HepG2 (cell line): ENCODE measurements around the gene PIM1. TPM values are rescaled to one million over a fixed set of nuclear protein-coding genes. Genes with fewer than 3 reads are reported as not detected.

ENCODE experiments used
- BORCS8-MEF2B ChIP-seq: sonication (generic); formaldehyde crosslinking; IDR thresholded peaks from 2 replicates; pipeline ENCODE4 v1.8.0; 2022; ENCODE audit warnings: mild to moderate bottlenecking, missing genetic modification reagents
- EED ChIP-seq: sonication (generic); formaldehyde crosslinking; IDR thresholded peaks from 2 replicates; pipeline ENCODE4 v1.5.0; 2020; ENCODE audit warnings: mild to moderate bottlenecking, missing genetic modification reagents
- HNRNPL ChIP-seq: fragments of 200-400 bp; formaldehyde crosslinking; IDR thresholded peaks from 2 replicates; pipeline ENCODE4 v1.6.1; 2017; ENCODE audit warnings: mild to moderate bottlenecking, low read depth, low read length
- HOXA5 ChIP-seq: sonication (generic); formaldehyde crosslinking; IDR thresholded peaks from 2 replicates; pipeline ENCODE4 v1.4.0; 2020; ENCODE audit warnings: missing genetic modification reagents
- KDM4B ChIP-seq: sonication (generic); formaldehyde crosslinking; IDR thresholded peaks from 2 replicates; pipeline ENCODE4 v1.4.0; 2020; ENCODE audit warnings: missing genetic modification reagents
- POLR2A ChIP-seq, 2 experiments: IDR thresholded peaks; 2 replicates each; pipeline ENCODE4 v1.6.1; 2011; ENCODE audit warnings: low read depth in 2 of 2, low read length in 2 of 2, mild to moderate bottlenecking in 1 of 2, moderate library complexity in 1 of 2; ENCODE audit not compliant: insufficient read depth in 1 of 2
- SMAD9 ChIP-seq: sonication (generic); formaldehyde crosslinking; IDR thresholded peaks from 2 replicates; pipeline ENCODE4 v1.5.1; 2020; ENCODE audit warnings: mild to moderate bottlenecking, missing genetic modification reagents
- SNAI1 ChIP-seq: sonication (generic); formaldehyde crosslinking; IDR thresholded peaks from 2 replicates; pipeline ENCODE4 v1.5.0; 2020; ENCODE audit warnings: mild to moderate bottlenecking, missing genetic modification reagents, borderline replicate concordance
- TAF1 ChIP-seq: sonication (generic); formaldehyde crosslinking; IDR thresholded peaks from 2 replicates; pipeline ENCODE4 v1.4.0; 2020; ENCODE audit warnings: missing genetic modification reagents
- ZNF235 ChIP-seq: sonication (generic); formaldehyde crosslinking; IDR thresholded peaks from 2 replicates; pipeline ENCODE4 v1.8.1; 2023; ENCODE audit warnings: mild to moderate bottlenecking, missing genetic modification reagents, borderline replicate concordance
- ZNF572 ChIP-seq: sonication (generic); formaldehyde crosslinking; IDR thresholded peaks from 2 replicates; pipeline ENCODE4 v1.5.1; 2020; ENCODE audit warnings: mild to moderate bottlenecking, missing genetic modification reagents
- ZNF660 ChIP-seq: sonication (generic); formaldehyde crosslinking; IDR thresholded peaks from 2 replicates; pipeline ENCODE4 v1.5.1; 2020; ENCODE audit warnings: mild to moderate bottlenecking, low read depth, missing genetic modification reagents, borderline replicate concordance
- polyA plus RNA-seq, 8 experiments: library from polyadenylated mRNA; depleted of rRNA in 3 of 8; stranded (reverse) in 7 of 8; unstranded in 1 of 8; fragments of >200 nt; fragmentation: Illumina TruSeq in 4 of 8; extraction: Trizol in 4 of 8; gene quantifications; 2 replicates each; pipeline versions ENCODE4 v1.2.1 to v1.2.3, GENCODE V29; 2011 to 2016; ENCODE audit warnings: low read depth in 4 of 8, missing spikeins in 1 of 8, mixed read lengths in 1 of 8; ENCODE audit not compliant: insufficient read depth in 1 of 8
- total RNA-seq, 5 experiments: library from RNA; depleted of rRNA; stranded (reverse); fragments of >200 nt; fragmentation: Illumina TruSeq; extraction: Trizol; gene quantifications; 2 replicates each; pipeline ENCODE4 v1.2.3, GENCODE V29; 2016; ENCODE audit warnings: low read depth in 1 of 5
- TF ChIP-seq, protein P1 (sequence below): sonication (generic); formaldehyde crosslinking; IDR thresholded peaks from 2 replicates; pipeline ENCODE4 v1.9.0; 2021; ENCODE audit warnings: missing genetic modification reagents, borderline replicate concordance
- TF ChIP-seq, protein P2 (sequence below): sonication (generic); formaldehyde crosslinking; IDR thresholded peaks from 2 replicates; pipeline ENCODE4 v1.4.0; 2020; ENCODE audit warnings: missing genetic modification reagents
- TF ChIP-seq, protein P3 (sequence below): sonication (generic); formaldehyde crosslinking; IDR thresholded peaks from 2 replicates; pipeline ENCODE4 v1.4.0; 2020; ENCODE audit warnings: missing genetic modification reagents
- TF ChIP-seq, protein P4 (sequence below): sonication (generic); formaldehyde crosslinking; IDR thresholded peaks from 2 replicates; pipeline ENCODE4 v1.8.0; 2023; ENCODE audit warnings: mild to moderate bottlenecking, missing genetic modification reagents

PIM1 gene
- total and polyA plus RNA-seq, 2 of the 13 experiments (the other 11 are each of a cell fraction or from before 2014, with no cell fraction given) = 29.4 to 117 TPM

DNA sequence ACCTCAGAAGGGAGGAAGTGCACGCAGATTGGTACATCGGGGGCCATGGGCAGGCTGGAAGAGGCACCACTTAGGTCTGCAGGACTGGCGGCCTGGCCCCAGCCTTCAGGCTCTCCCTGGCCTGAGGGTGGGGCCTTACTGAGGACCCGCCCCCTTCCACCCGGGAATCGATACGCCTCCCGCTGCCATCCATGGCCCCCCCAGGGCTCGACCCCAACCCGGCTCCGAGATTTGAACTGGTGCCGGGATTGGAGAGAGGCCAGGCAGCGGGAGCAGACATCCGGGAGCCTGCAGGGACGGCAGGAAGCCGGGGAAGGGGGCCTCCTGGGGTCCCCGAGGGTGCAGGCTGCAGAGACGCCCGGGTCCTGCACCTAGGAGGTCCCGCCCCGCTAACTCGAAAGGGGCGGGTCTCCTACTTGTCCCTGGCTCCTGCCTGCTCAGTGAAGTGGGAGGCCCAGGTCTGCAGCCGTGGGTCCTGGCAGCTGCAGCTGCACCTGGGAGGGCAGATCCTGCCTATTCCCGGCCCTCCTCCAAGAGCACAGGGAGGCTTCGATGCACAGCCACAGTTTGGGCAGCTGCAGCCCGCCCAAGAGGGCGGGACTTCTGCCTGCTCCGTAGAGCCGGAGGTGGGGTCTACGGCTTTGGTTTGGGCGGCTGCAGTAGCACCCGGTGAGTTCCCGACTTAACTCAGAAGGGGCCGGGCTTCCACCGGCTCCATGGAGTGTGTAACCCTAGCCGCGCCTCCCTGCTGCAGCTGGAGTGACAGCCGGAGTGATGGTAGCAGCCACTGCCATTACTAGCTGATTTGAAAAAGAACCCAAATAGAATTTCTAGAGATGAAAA lies 52.4 kb downstream of the PIM1 start (continued):
- TF ChIP-seq, protein P1, sequence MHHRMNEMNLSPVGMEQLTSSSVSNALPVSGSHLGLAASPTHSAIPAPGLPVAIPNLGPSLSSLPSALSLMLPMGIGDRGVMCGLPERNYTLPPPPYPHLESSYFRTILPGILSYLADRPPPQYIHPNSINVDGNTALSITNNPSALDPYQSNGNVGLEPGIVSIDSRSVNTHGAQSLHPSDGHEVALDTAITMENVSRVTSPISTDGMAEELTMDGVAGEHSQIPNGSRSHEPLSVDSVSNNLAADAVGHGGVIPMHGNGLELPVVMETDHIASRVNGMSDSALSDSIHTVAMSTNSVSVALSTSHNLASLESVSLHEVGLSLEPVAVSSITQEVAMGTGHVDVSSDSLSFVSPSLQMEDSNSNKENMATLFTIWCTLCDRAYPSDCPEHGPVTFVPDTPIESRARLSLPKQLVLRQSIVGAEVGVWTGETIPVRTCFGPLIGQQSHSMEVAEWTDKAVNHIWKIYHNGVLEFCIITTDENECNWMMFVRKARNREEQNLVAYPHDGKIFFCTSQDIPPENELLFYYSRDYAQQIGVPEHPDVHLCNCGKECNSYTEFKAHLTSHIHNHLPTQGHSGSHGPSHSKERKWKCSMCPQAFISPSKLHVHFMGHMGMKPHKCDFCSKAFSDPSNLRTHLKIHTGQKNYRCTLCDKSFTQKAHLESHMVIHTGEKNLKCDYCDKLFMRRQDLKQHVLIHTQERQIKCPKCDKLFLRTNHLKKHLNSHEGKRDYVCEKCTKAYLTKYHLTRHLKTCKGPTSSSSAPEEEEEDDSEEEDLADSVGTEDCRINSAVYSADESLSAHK = peak; percentile 34; the same call in 1 of the 2 replicates
- peak; percentile 65 for TF ChIP-seq BORCS8-MEF2B (CRISPR knock-in tag)
- no peak for TF ChIP-seq ZNF660
- TF ChIP-seq, protein P2, sequence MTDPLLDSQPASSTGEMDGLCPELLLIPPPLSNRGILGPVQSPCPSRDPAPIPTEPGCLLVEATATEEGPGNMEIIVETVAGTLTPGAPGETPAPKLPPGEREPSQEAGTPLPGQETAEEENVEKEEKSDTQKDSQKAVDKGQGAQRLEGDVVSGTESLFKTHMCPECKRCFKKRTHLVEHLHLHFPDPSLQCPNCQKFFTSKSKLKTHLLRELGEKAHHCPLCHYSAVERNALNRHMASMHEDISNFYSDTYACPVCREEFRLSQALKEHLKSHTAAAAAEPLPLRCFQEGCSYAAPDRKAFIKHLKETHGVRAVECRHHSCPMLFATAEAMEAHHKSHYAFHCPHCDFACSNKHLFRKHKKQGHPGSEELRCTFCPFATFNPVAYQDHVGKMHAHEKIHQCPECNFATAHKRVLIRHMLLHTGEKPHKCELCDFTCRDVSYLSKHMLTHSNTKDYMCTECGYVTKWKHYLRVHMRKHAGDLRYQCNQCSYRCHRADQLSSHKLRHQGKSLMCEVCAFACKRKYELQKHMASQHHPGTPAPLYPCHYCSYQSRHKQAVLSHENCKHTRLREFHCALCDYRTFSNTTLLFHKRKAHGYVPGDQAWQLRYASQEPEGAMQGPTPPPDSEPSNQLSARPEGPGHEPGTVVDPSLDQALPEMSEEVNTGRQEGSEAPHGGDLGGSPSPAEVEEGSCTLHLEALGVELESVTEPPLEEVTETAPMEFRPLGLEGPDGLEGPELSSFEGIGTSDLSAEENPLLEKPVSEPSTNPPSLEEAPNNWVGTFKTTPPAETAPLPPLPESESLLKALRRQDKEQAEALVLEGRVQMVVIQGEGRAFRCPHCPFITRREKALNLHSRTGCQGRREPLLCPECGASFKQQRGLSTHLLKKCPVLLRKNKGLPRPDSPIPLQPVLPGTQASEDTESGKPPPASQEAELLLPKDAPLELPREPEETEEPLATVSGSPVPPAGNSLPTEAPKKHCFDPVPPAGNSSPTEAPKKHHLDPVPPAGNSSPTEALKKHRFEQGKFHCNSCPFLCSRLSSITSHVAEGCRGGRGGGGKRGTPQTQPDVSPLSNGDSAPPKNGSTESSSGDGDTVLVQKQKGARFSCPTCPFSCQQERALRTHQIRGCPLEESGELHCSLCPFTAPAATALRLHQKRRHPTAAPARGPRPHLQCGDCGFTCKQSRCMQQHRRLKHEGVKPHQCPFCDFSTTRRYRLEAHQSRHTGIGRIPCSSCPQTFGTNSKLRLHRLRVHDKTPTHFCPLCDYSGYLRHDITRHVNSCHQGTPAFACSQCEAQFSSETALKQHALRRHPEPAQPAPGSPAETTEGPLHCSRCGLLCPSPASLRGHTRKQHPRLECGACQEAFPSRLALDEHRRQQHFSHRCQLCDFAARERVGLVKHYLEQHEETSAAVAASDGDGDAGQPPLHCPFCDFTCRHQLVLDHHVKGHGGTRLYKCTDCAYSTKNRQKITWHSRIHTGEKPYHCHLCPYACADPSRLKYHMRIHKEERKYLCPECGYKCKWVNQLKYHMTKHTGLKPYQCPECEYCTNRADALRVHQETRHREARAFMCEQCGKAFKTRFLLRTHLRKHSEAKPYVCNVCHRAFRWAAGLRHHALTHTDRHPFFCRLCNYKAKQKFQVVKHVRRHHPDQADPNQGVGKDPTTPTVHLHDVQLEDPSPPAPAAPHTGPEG = no peak
- TF ChIP-seq SMAD9 (CRISPR knock-in tag) = no peak
- TF ChIP-seq SNAI1 (CRISPR knock-in tag) = peak; percentile 81; the same call in 1 of the 2 replicates
- peak in 1 of 2 experiments; percentile 68; a peak in 3 of 4 replicates for TF ChIP-seq POLR2A (IDR thresholded peaks at IDR 0.05; ENCODE audit: insufficient read depth in 1 of 2, low read depth in 2 of 2, low read length in 2 of 2)
- 0 out of 2 replicates have a peak, but pooled peaks have one; percentile 40 for TF ChIP-seq HNRNPL
- peak; percentile 45; the same call in 1 of the 2 replicates for TF ChIP-seq ZNF235 (CRISPR knock-in tag)
- TF ChIP-seq, protein P3, sequence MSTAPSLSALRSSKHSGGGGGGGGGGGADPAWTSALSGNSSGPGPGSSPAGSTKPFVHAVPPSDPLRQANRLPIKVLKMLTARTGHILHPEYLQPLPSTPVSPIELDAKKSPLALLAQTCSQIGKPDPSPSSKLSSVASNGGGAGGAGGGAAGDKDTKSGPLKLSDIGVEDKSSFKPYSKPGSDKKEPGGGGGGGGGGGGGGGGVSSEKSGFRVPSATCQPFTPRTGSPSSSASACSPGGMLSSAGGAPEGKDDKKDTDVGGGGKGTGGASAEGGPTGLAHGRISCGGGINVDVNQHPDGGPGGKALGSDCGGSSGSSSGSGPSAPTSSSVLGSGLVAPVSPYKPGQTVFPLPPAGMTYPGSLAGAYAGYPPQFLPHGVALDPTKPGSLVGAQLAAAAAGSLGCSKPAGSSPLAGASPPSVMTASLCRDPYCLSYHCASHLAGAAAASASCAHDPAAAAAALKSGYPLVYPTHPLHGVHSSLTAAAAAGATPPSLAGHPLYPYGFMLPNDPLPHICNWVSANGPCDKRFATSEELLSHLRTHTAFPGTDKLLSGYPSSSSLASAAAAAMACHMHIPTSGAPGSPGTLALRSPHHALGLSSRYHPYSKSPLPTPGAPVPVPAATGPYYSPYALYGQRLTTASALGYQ (CRISPR knock-in tag) = peak; percentile 53; the same call in 1 of the 2 replicates
- TF ChIP-seq, protein P4, sequence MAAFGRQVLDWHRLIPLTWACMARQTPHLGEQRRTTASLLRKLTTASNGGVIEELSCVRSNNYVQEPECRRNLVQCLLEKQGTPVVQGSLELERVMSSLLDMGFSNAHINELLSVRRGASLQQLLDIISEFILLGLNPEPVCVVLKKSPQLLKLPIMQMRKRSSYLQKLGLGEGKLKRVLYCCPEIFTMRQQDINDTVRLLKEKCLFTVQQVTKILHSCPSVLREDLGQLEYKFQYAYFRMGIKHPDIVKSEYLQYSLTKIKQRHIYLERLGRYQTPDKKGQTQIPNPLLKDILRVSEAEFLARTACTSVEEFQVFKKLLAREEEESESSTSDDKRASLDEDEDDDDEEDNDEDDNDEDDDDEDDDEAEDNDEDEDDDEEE (CRISPR knock-in tag) = no peak
- TF ChIP-seq TAF1 (CRISPR knock-in tag) = peak; percentile 68; the same call in 1 of the 2 replicates
- no peak for TF ChIP-seq KDM4B (CRISPR knock-in tag)
- no peak for TF ChIP-seq EED (CRISPR knock-in tag)
- TF ChIP-seq HOXA5 (CRISPR knock-in tag) = peak; percentile 76; the same call in 1 of the 2 replicates
- 0 out of 2 replicates have a peak, but pooled peaks have one; percentile 16 for TF ChIP-seq ZNF572
